ENCODE results near the gene CACNB1. TPM values are rescaled to one million over a fixed set of nuclear protein-coding genes. Genes with fewer than 3 reads are reported as not detected.
A peak's percentile ranks its signal among the peaks of the same experiment; 100 is the strongest.

Gene CACNB1
- total and polyA plus RNA-seq, 2 of the 13 experiments (the other 11 are each of a cell fraction or from before 2014, with no cell fraction given), result 0.75 to 1.5 TPM

DNA sequence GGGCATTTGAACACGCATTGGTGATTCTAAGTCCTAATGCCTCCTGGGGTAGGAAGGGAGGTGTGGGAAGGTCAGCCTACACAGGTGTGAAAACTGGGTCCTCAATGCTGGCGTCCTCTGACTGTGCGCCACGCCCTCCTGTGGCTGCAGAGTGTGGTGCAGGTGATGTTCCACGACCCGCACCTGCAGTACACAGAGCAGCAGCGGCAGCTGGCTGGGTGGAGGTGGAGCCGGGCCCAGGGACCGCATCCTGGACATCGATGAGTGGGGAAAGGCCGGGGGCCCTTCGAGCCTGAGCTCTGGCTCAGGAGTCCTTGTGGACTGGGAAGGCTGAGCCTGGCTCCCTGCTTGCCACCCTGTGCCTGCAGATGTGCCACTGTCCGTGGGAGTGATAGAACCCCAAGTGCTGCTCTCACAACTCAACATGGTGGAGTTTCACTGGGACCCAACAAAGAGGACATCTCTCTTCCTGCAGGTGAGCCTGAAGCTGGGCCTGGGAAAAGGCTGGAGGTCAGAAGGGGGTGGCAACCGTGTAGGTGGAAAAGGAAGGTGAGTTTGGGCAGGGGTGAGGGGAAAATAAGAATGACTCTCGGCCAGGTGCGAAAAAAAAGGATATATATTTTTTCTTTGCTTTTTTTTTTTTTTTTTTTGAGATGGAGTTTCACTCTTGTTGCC is 42.3 kb upstream of the CACNB1 start (continued):
- no peak for TF ChIP-seq NFYB (CRISPR knock-in tag; IDR thresholded peaks at IDR 0.05)
- TF ChIP-seq, protein P1, sequence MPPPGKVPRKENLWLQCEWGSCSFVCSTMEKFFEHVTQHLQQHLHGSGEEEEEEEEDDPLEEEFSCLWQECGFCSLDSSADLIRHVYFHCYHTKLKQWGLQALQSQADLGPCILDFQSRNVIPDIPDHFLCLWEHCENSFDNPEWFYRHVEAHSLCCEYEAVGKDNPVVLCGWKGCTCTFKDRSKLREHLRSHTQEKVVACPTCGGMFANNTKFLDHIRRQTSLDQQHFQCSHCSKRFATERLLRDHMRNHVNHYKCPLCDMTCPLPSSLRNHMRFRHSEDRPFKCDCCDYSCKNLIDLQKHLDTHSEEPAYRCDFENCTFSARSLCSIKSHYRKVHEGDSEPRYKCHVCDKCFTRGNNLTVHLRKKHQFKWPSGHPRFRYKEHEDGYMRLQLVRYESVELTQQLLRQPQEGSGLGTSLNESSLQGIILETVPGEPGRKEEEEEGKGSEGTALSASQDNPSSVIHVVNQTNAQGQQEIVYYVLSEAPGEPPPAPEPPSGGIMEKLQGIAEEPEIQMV (CRISPR knock-in tag; IDR thresholded peaks at IDR 0.05; ENCODE audit: low read depth), result no peak
- no peak for TF ChIP-seq FOXA1 (IDR thresholded peaks at IDR 0.05)
- TF ChIP-seq FOXA1 (CRISPR knock-in tag; IDR thresholded peaks at IDR 0.05), result peak; percentile 55
- no peak for TF ChIP-seq RORA (CRISPR knock-in tag; IDR thresholded peaks at IDR 0.05)
- TF ChIP-seq, protein P2, sequence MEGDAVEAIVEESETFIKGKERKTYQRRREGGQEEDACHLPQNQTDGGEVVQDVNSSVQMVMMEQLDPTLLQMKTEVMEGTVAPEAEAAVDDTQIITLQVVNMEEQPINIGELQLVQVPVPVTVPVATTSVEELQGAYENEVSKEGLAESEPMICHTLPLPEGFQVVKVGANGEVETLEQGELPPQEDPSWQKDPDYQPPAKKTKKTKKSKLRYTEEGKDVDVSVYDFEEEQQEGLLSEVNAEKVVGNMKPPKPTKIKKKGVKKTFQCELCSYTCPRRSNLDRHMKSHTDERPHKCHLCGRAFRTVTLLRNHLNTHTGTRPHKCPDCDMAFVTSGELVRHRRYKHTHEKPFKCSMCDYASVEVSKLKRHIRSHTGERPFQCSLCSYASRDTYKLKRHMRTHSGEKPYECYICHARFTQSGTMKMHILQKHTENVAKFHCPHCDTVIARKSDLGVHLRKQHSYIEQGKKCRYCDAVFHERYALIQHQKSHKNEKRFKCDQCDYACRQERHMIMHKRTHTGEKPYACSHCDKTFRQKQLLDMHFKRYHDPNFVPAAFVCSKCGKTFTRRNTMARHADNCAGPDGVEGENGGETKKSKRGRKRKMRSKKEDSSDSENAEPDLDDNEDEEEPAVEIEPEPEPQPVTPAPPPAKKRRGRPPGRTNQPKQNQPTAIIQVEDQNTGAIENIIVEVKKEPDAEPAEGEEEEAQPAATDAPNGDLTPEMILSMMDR (CRISPR knock-in tag; IDR thresholded peaks at IDR 0.05), result peak; percentile 92
- TF ChIP-seq ZNF326 (CRISPR knock-in tag; IDR thresholded peaks at IDR 0.05; ENCODE audit: borderline replicate concordance), result no peak
- TF ChIP-seq CC2D1A (CRISPR knock-in tag; IDR thresholded peaks at IDR 0.05), result no peak
- 0 out of 2 replicates have a peak, but pooled peaks have one; percentile 19 for TF ChIP-seq ZNF547 (CRISPR knock-in tag; IDR thresholded peaks at IDR 0.05)
